ENCODE measurements around the gene FAM184B.

- TF ChIP-seq, protein P1, sequence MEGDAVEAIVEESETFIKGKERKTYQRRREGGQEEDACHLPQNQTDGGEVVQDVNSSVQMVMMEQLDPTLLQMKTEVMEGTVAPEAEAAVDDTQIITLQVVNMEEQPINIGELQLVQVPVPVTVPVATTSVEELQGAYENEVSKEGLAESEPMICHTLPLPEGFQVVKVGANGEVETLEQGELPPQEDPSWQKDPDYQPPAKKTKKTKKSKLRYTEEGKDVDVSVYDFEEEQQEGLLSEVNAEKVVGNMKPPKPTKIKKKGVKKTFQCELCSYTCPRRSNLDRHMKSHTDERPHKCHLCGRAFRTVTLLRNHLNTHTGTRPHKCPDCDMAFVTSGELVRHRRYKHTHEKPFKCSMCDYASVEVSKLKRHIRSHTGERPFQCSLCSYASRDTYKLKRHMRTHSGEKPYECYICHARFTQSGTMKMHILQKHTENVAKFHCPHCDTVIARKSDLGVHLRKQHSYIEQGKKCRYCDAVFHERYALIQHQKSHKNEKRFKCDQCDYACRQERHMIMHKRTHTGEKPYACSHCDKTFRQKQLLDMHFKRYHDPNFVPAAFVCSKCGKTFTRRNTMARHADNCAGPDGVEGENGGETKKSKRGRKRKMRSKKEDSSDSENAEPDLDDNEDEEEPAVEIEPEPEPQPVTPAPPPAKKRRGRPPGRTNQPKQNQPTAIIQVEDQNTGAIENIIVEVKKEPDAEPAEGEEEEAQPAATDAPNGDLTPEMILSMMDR (IDR thresholded peaks at IDR 0.05; ENCODE audit: low read length), result no peak
- no peak for TF ChIP-seq EZH2 (IDR thresholded peaks at IDR 0.05; ENCODE audit: borderline replicate concordance, low read length)
Measured at GRCh38 chr4:17680559-17681280, 100.7 kb downstream of the FAM184B start.
